Rectal smooth muscle tissue (tissue), 1 donor: ENCODE data around the gene PTPRM.
"Not testable (repeated sequence)": the region's sequence is repeated elsewhere in the genome, so short reads cannot be mapped to it uniquely, and the experiment has no call there.

Experiments used
- H3K27ac ChIP-seq: one replicate; pipeline ENCODE4 v1.7.0; 2013; ENCODE audit warnings: low read depth, low read length, inconsistent platforms
- H3K27me3 ChIP-seq: one replicate; pipeline ENCODE4 v1.7.0; 2013; ENCODE audit warnings: low read length; ENCODE audit not compliant: control insufficient read depth, insufficient read depth
- H3K36me3 ChIP-seq: one replicate; pipeline ENCODE4 v1.7.0; 2013; ENCODE audit warnings: low read length; ENCODE audit not compliant: control insufficient read depth, insufficient read depth
- H3K4me1 ChIP-seq: one replicate; pipeline ENCODE4 v1.7.0; 2013; ENCODE audit warnings: low read length; ENCODE audit not compliant: control insufficient read depth, insufficient read depth
- H3K4me3 ChIP-seq: one replicate; pipeline ENCODE4 v1.7.0; 2013; ENCODE audit warnings: low read length
- H3K9ac ChIP-seq: one replicate; pipeline ENCODE4 v1.7.0; 2013; ENCODE audit warnings: low read length

Gene PTPRM

GRCh38 chr18:8426401-8426800 is 859.3 kb downstream of the PTPRM start:
- Histone ChIP-seq H3K27me3 (no peaks in the 10 kb centered on the region), H3K4me1 (no peaks in the 10 kb centered on the region), H3K4me3 (no peak overlapping the region), H3K9ac (no peak overlapping the region), H3K36me3 (no peaks in the 10 kb centered on the region), H3K27ac (no peak overlapping the region)

GRCh38 chr18:8427339-8427738 is 860.2 kb downstream of the PTPRM start:
- Histone ChIP-seq H3K36me3 (no peaks in the 10 kb centered on the region), H3K27ac (no peak overlapping the region), H3K4me3 (no peak overlapping the region), H3K4me1 (no peaks in the 10 kb centered on the region), H3K9ac (no peak overlapping the region), H3K27me3 (no peaks in the 10 kb centered on the region)

DNA sequence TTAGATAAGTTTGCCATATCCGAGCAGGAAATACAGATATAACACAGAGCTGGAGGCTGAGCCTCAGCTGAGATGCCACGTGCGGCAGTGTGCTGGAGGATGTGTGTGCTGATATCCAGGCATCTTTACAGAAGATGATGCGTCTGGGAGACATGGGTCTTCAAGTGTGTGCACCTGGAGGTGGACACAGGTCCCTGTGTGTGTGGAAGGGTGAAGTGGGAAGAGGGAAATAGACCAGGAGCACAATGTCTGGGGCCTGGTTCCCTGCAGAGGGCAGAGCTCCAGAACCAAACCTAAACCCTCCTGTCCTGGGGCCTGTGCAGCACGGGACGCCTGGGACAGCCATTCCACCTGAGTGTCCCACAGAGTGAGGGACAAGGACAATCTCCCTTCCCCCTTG is 861.8 kb downstream of the PTPRM start:
- Histone ChIP-seq H3K27ac (no peak overlapping the region), H3K4me3 (no peak overlapping the region), H3K9ac (no peak overlapping the region), H3K4me1 (no peaks in the 10 kb centered on the region), H3K36me3 (no peaks in the 10 kb centered on the region), H3K27me3 (no peaks in the 10 kb centered on the region)

GRCh38 chr18:8431036-8431435 is 863.9 kb downstream of the PTPRM start:
- no peaks in the 10 kb centered on the region for H3K27me3 ChIP-seq
- H3K4me3 ChIP-seq: no peak overlapping the region
- no peaks in the 10 kb centered on the region for H3K4me1 ChIP-seq
- H3K27ac ChIP-seq: no peak overlapping the region
- no peak overlapping the region for H3K9ac ChIP-seq
- no peaks in the 10 kb centered on the region for H3K36me3 ChIP-seq

- no peak overlapping the region for H3K27ac ChIP-seq
- no peaks in the 10 kb centered on the region for H3K36me3 ChIP-seq
- H3K27me3 ChIP-seq: no peaks in the 10 kb centered on the region
- H3K9ac ChIP-seq: no peak overlapping the region
- H3K4me3 ChIP-seq: no peak overlapping the region
- H3K4me1 ChIP-seq: no peaks in the 10 kb centered on the region
These were observed 866.2 kb downstream of the PTPRM start for GRCh38 chr18:8433323-8433722.

- Histone ChIP-seq H3K36me3 (no peaks in the 10 kb centered on the region), H3K9ac (no peak overlapping the region), H3K27me3 (no peaks in the 10 kb centered on the region), H3K4me1 (no peaks in the 10 kb centered on the region), H3K4me3 (no peak overlapping the region), H3K27ac (no peak overlapping the region)
These were observed 866.7 kb downstream of the PTPRM start for GRCh38 chr18:8433771-8434170.

DNA sequence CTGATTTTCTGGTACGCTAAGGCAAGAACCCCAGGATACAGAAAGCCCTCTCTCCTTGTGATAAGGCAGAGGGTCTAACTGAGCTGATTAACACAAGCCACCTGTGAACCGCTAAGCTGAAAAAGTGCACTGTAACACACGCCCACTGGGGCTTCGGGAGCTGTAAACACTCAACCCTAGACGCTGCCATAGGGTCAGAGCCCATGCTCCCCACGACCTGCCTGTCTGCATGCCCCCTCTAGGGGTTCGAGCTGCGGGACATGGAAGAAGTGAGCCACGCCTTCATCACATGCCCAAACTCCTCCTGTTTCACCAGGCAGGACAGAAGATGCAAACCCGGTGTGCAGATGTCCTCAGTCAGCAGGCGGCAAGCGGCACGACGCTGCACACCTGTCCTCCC is 868.3 kb downstream of the PTPRM start:
- H3K36me3 ChIP-seq: no peaks in the 10 kb centered on the region
- no peak overlapping the region for H3K4me3 ChIP-seq
- no peaks in the 10 kb centered on the region for H3K27me3 ChIP-seq
- no peaks in the 10 kb centered on the region for H3K4me1 ChIP-seq
- no peak overlapping the region for H3K27ac ChIP-seq
- no peak overlapping the region for H3K9ac ChIP-seq

- Histone ChIP-seq H3K27ac (no peak overlapping the region), H3K36me3 (no peaks in the 10 kb centered on the region), H3K4me3 (no peak overlapping the region), H3K27me3 (no peaks in the 10 kb centered on the region), H3K4me1 (no peaks in the 10 kb centered on the region), H3K9ac (no peak overlapping the region)
These were observed 871.9 kb downstream of the PTPRM start for GRCh38 chr18:8439055-8439454.

GRCh38 chr18:8443505-8443904 is 876.4 kb downstream of the PTPRM start:
- Histone ChIP-seq H3K4me1 (no peaks in the 10 kb centered on the region), H3K27ac (no peak overlapping the region), H3K27me3 (no peaks in the 10 kb centered on the region), H3K9ac (no peak overlapping the region), H3K4me3 (no peak overlapping the region), H3K36me3 (no peaks in the 10 kb centered on the region)

- H3K4me1 ChIP-seq, H3K27me3 ChIP-seq, H3K4me3 ChIP-seq, H3K36me3 ChIP-seq, H3K27ac ChIP-seq, H3K9ac ChIP-seq: not testable (repeated sequence)
These were observed 879.8 kb downstream of the PTPRM start for GRCh38 chr18:8446936-8447335.

DNA sequence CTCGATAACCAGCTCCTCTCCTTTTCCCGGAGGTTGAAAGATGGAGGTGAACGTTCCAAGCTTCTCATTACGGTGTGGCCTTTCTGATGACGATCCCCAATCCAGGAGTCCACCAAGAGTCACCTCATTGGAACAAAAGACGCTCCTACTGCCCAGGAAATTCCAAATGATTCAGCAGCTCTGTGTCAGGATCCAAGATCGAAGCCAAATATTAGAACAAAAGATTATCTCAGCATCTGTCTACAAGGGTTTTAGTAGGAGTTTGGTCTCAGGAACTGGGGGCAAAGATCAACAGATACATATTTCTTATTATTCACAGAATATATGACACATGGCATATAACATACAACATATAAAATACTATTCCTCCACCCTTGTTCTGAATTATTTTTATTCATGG is 881.0 kb downstream of the PTPRM start:
- Histone ChIP-seq H3K4me1 (no peaks in the 10 kb centered on the region), H3K27me3 (no peaks in the 10 kb centered on the region), H3K4me3 (no peak overlapping the region), H3K27ac (no peak overlapping the region), H3K9ac (no peak overlapping the region), H3K36me3 (no peaks in the 10 kb centered on the region)

DNA sequence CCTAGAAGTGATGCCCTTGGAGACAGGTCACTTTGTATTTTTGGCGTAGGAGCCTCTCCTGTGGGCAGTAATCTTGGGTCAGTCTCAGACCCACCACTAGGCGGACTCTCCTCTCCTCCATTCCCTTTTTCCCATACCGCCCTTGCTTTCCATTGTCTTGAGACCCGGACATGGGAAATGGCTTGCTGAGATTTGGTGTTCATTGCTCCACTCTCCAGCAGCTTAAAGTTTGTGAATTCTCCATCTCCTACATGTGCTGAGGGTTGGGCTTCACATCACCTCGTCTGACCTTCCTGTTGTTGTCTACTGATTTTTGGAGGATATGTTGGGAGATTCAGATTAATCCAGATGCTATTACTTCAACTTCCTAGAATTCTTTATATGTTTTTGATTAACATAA is 882.9 kb downstream of the PTPRM start:
- Histone ChIP-seq H3K9ac (no peak overlapping the region), H3K36me3 (no peaks in the 10 kb centered on the region), H3K4me1 (no peaks in the 10 kb centered on the region), H3K27me3 (no peaks in the 10 kb centered on the region), H3K27ac (no peak overlapping the region), H3K4me3 (no peak overlapping the region)

GRCh38 chr18:8450898-8451665 is 884.0 kb downstream of the PTPRM start:
- Histone ChIP-seq H3K27me3 (no peaks in the 10 kb centered on the region), H3K4me3 (no peak overlapping the region), H3K9ac (no peak overlapping the region), H3K27ac (no peak overlapping the region), H3K36me3 (no peaks in the 10 kb centered on the region), H3K4me1 (no peaks in the 10 kb centered on the region)
